Stimulated activated CD4-positive, alpha-beta T cell treated with anti-CD3 and anti-CD28 coated beads, Interleukin-15, amount 100 ng/mL, for 48 hours (primary cell): ENCODE data around the gene FRMPD4.

Source experiments
- DNase-seq, 2 donors: peaks; one replicate each; pipeline ENCODE4 v3.0.0-alpha.2; 2020; ENCODE audit warnings: low read depth in 2 of 2

FRMPD4 gene

GRCh38 chrX:12301288-12301687 lies 163.0 kb downstream of the FRMPD4 start:
- no peak for DNase-seq

GRCh38 chrX:12304261-12304660 lies 166.0 kb downstream of the FRMPD4 start:
- no peak for DNase-seq

GRCh38 chrX:12307961-12308360 lies 169.7 kb downstream of the FRMPD4 start:
- DNase-seq: no peak

DNA sequence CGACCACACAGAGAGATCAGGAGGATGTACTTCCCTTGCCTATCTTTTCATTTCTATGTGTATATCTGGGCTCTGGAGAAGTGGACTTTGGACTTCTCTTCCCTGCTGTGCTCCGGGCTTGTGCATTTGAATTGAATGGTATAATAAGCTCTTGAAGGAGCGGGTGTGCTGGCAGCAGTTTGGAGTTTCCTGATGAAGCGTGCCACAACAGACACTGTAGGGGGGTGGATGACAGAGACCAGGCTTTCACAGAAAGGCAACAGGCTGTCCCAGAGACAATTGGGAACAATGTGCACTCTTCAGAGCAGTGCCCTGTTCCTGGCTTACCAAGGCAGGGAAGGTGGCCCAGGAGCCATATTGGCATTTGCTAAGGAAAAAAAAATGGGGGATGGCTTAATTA lies 170.1 kb downstream of the FRMPD4 start:
- DNase-seq: no peak

DNA sequence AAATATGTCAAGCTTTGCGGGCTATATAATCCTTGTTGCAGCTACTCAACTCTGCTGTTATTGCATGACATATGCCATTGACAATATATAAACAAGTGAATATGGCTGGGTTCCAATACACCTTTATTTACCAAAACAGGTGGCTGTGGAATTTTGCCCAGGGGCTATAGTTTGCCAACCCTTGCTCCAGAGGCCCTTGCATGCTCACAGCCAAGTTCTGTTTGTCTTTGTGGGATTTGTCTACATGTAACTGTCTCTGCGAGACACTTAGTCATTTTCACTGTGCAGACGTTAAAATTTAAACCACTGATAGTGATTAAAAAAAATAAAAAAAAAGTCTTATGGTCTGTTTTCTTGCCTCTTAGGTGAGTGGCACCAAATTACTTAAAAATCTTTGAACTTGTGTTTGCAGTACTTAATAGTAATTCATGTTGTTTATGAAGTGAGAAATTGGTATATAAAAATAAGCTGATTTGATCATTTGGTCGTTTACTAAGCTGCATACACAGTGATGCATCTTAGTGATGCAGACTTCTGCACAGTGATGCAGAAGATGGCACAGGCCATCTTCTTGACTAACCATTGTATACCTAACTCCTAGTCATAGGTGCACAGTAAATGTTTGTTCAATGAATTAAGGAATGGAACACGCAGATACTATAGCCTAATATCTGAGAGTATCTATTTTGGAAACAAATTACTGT lies 170.9 kb downstream of the FRMPD4 start:
- DNase-seq: no peak

DNA sequence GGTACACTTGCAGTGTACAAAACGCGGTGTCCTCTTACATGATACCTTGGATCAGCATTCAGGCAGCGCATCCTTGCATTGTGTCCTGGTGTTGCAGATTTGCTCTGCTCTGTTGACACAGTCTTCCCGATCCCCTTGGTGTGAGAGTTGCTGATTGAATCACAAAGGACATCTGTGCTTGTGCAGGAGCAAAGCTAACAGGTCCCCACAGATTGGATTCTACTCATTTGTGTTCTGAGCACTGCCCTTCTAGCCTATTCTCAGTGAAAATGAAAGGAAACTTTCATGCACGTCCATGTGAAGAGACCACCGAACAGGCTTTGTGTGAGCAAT lies 171.4 kb downstream of the FRMPD4 start:
- DNase-seq: no peak

- no peak for DNase-seq
Observed at GRCh38 chrX:12314651-12315050, 176.4 kb downstream of the FRMPD4 start.

DNA sequence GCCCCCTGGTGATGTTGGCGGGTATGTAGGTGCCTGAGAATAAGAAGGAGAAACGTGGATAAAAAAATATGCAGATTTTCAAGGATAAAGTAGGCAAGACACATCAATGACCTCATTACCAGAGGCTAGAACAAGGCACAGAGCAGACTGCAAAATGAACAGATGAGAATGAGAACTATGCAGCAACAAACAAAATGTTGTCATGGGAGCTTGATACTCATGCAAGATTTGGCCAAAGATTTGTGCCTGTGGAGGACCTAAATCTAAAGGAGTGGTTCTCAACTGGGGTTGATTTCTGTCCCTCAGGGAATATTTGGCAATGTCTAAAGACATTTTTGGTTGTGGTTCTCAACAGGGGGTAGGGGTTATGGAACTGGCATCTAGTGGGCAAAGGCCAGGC lies 177.3 kb downstream of the FRMPD4 start:
- no peak for DNase-seq

GRCh38 chrX:12319003-12319519 lies 180.8 kb downstream of the FRMPD4 start:
- no peak for DNase-seq

GRCh38 chrX:12319992-12320391 lies 181.7 kb downstream of the FRMPD4 start:
- no peak for DNase-seq

GRCh38 chrX:12322031-12322430 lies 183.8 kb downstream of the FRMPD4 start:
- no peak for DNase-seq

DNA sequence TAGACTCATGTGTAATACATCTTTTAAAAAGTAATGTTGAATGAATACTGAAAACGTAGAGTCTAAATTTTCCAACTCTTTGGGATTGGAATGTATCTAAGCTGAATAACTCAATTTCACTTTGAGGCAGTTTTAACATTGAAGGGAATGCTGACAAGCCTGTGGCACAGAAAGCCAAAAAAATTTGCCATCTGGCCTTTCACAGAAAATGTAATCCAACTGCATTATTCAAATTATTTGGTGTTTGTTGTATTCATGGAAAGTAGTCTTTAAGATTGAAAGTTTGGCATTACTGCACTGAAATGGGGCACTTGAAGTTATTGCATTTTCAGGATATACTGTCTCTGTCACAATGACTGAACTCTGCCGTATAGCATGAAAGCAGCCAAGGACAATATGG lies 186.9 kb downstream of the FRMPD4 start:
- DNase-seq: no peak

DNA sequence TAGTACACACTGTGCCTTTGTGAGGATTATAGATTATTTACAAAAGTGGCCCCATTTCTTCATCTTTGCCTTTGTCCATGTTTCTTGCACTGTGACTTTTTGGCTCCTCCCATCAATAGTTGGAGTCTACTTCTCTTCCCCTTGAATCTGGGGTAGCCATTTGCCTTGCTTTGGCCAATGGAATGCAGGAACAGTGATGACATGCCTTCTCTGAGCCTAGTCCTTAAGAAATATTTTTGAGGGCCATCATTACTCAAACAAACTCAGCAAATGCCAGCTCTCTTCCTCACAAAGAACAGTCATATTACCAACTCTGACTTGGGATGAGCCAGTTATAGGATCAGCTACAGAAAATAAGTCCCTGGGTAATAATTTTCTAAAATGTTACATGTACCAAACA lies 189.6 kb downstream of the FRMPD4 start:
- DNase-seq: no peak

- no peak for DNase-seq
Observed at GRCh38 chrX:12329476-12329875, 191.2 kb downstream of the FRMPD4 start.

DNA sequence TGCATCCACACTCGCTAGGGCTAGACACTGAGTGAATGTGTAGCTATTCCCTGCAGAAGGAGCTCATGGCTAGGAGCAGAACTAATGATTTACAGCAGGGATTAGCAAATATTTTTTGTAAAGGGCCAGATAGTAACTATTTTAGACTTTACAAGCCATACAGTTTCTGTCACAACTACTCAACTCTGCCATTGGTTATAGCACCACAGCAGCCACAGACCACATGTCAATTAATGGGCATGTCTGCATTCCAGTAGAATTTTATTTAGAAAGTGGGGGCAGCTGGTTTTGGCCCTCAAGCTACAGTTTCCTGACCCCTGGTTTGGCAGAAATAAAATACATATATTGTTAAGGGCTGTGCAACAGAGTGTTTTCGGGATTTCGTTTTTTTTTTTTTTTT lies 192.6 kb downstream of the FRMPD4 start:
- DNase-seq: no peak

DNA sequence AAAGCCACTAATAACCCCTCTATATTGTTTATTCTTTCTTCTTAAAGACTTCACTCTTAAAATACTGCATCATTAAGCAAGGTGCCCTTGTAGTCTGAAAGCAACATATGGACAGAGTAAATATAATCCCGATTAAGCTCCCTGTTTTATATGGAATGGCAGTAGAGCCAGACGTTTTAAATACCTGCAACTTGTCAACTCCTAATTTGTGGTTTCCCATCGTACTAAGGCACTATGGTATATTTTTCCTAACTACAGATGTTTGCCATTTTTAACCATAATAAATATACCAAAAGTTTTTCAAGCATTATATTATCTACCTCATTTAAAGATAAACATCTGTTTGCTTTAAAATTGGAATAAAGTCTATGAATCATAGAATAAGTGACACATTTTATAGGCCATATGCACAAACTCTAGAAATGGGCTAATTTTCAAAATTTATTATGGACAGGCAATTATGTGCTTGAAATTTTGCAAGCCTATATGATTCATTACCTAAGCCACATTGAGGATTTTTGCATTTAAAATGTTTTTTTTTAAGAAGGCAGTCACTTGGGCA lies 194.6 kb downstream of the FRMPD4 start:
- DNase-seq: no peak

DNA sequence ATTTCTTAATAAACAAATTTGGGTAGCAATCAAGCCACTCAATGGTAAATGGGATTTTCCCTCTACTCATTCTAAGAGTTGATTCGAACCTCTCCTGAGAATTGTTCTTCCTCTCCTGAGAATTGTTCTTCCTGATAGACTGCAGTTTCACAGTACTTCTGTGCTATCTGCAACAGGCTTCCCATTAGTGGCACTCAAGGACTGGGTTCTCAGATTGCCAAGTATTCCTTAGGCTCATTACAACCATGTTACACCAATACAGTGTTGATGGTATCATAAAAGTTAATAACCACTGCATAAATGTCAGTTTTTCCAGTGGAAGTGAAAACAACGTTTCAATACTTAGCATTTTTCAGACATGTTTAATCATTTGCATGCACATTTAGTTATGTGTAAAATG lies 201.6 kb downstream of the FRMPD4 start:
- DNase-seq: no peak

- no peak for DNase-seq
Observed at GRCh38 chrX:12344954-12345353, 206.7 kb downstream of the FRMPD4 start.

DNA sequence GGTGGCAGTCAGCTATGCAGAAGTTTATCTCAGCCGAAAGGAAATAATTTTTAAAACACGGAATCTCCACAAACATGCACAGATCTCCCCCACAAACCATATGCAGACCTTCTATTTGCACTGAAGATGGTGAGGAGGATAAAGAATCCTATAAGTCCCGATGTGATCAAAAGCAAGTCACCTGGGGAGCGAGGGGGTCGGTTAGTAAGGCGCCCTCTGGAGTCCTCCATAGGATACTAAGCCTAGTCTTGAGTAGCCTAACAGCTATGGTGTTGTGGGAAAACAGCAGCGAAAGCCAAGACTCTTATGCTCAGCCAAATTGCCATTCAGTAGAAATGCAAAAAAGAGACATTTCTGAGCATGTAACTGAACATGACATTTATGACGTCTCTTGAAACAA lies 210.9 kb downstream of the FRMPD4 start:
- no peak for DNase-seq

DNA sequence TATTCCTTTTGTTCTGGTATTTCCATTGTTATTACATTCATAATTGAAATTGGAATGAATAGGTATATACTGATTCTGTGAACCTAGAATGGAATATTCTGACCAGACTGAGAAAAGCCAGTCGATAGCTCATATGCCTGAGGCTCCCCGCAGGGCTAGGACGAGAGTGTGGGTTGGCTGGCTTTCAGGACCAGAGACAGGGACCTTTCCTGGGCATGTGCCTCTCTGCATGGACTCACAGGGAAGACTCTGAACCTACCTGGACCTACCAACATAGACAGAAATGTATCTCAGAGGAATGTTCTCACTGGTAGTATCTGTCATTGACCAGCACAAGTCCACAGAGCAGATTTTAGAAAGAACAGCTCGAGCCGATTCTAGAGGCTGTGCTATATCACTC lies 214.6 kb downstream of the FRMPD4 start:
- DNase-seq: no peak

GRCh38 chrX:12360383-12360782 lies 222.1 kb downstream of the FRMPD4 start:
- no peak for DNase-seq

DNA sequence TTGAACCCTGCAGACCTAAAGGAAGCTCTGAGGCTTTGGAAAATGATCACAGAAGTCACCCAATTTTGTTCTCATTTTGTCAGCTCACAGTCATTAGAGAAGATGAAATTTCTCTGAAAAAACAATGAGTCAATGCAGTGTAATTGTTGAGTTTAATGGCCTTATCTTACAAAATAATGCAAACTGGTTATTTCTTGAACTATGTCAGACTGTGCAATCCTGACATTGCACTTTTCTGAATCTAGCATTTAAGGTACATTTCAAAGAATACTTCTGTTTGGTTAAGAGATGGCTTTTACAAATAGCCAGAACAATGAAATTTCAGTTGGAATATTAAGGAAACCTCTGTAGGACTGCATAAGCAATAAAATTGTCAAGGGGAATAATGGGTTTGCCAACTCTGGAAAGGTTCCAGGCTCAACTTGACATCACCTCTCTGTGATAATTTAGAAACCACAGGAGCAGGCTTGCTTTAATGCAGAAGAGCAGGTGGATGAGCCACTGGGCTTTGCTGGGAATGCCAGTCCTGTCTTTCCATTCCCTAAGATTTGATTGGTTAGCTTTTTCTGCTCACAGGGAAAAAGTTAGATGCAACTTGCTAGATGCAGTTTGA lies 222.8 kb downstream of the FRMPD4 start:
- DNase-seq: no peak

- DNase-seq: no peak
Observed at GRCh38 chrX:12363216-12363615, 224.9 kb downstream of the FRMPD4 start.
